IMR-90 (cell line): ENCODE measurements around the gene SRRM1.

Experiments used
- BHLHE40 ChIP-seq: fragments of 150-350 bp; IDR thresholded peaks from 2 replicates; pipeline ENCODE4 v1.6.1; 2016; ENCODE audit warnings: mild to moderate bottlenecking, low read depth, low read length
- CHD1 ChIP-seq: IDR thresholded peaks from 2 replicates; pipeline ENCODE4 v1.6.1; 2012; ENCODE audit warnings: low read depth, low read length, improper control_type of control experiment
- CTCF ChIP-seq: conservative IDR thresholded peaks from 2 replicates; pipeline ENCODE4 v1.5.1; 2012; ENCODE audit warnings: mild to moderate bottlenecking, low read depth, low read length, improper control_type of control experiment
- FOS ChIP-seq: fragments of 150-350 bp; IDR thresholded peaks from 2 replicates; pipeline ENCODE4 v1.6.1; 2016; ENCODE audit warnings: low read depth, low read length
- MAFK ChIP-seq: IDR thresholded peaks from 2 replicates; pipeline ENCODE4 v1.6.1; 2012; ENCODE audit warnings: low read depth, low read length, improper control_type of control experiment
- MAZ ChIP-seq: IDR thresholded peaks from 2 replicates; pipeline ENCODE4 v1.6.1; 2012; ENCODE audit warnings: low read depth, mild to moderate bottlenecking, low read length, improper control_type of control experiment, moderate library complexity, borderline replicate concordance
- MXI1 ChIP-seq: IDR thresholded peaks from 2 replicates; pipeline ENCODE4 v1.6.1; 2012; ENCODE audit warnings: low read depth, mild to moderate bottlenecking, low read length, moderate library complexity, borderline replicate concordance
- POLR2A ChIP-seq: IDR thresholded peaks from 2 replicates; pipeline ENCODE4 v1.6.1; 2012; ENCODE audit warnings: mild to moderate bottlenecking, low read depth, low read length
- RAD21 ChIP-seq: IDR thresholded peaks from 2 replicates; pipeline ENCODE4 v1.6.1; 2012; ENCODE audit warnings: low read length, improper control_type of control experiment
- RFX5 ChIP-seq: IDR thresholded peaks from 2 replicates; pipeline ENCODE4 v1.8.0; 2012; ENCODE audit warnings: low read depth, mild to moderate bottlenecking, low read length, moderate library complexity
- SMC3 ChIP-seq: fragments of 150-350 bp; IDR thresholded peaks from 2 replicates; pipeline ENCODE4 v1.6.1; 2016; ENCODE audit warnings: low read depth, mild to moderate bottlenecking, antibody characterized with exemption, low read length, moderate library complexity
- USF2 ChIP-seq: fragments of 150-350 bp; IDR thresholded peaks from 2 replicates; pipeline ENCODE4 v1.6.1; 2017; ENCODE audit warnings: mild to moderate bottlenecking, antibody characterized with exemption, low read length, low read depth

GRCh38 chr1:24696041-24696755, 53.1 kb downstream of the SRRM1 start:
- TF ChIP-seq CTCF = no peak
- TF ChIP-seq POLR2A = no peak
- TF ChIP-seq RAD21 = no peak
- TF ChIP-seq USF2 = no peak
- no peak for TF ChIP-seq RFX5
- no peak for TF ChIP-seq SMC3
- no peak for TF ChIP-seq MXI1
- TF ChIP-seq CHD1 = no peak
- TF ChIP-seq FOS = no peak
- no peak for TF ChIP-seq MAFK
- no peak for TF ChIP-seq BHLHE40
- no peak for TF ChIP-seq MAZ
